HL-60/S4 treated with retinoic acid at 250 ng/mL for 4 days and 3 days (cell line): ENCODE results near the gene MTRF1.
"Not testable (repeated sequence)": the region's sequence is repeated elsewhere in the genome, so short reads cannot be mapped to it uniquely, and the experiment has no call there.

Experiments used
- in situ Hi-C: fragments of 300-500 bp; cut with MboI; formaldehyde crosslinking; loops from 2 replicates; pipeline ENCODE4 v1.7.0; 2022; ENCODE audit warnings: low sequenced_read_pairs

The MTRF1 gene

GRCh38 chr13:41182231-41182630 lies 81.1 kb downstream of the MTRF1 start:
- in situ Hi-C loops, result no loop called here

GRCh38 chr13:41179593-41180250 lies 83.7 kb downstream of the MTRF1 start:
- in situ Hi-C loops, result no loop called here

- in situ Hi-C loops, result no loop called here
Observed at GRCh38 chr13:41178040-41178439, 85.3 kb downstream of the MTRF1 start.

GRCh38 chr13:41177616-41178015 lies 85.8 kb downstream of the MTRF1 start:
- in situ Hi-C loops, result no loop called here

GRCh38 chr13:41175576-41175975 lies 87.8 kb downstream of the MTRF1 start:
- in situ Hi-C loops, result not testable (repeated sequence)
